RWPE1 (cell line): Measurements from ENCODE around the gene FDXR.

Experiments used
- CTCF ChIA-PET: fragments of 350-600 bp; sonication (Branson Sonifier 250); formaldehyde crosslinking; extraction: SDS; loops from one replicate; lab custom pipeline; 2021; lab: Yijun Ruan, JAX
- POLR2A ChIA-PET: fragments of 400-600 bp; formaldehyde crosslinking; extraction: SDS; loops from one replicate; lab custom pipeline; 2020; ENCODE audit warnings: antibody characterized with exemption; ENCODE audit not compliant: low non-redundant PET; lab: Yijun Ruan, JAX
- DNase-seq: peaks from one replicate; pipeline ENCODE4 v3.0.0; 2012; ENCODE audit warnings: low spot score
- H3K27ac ChIP-seq: fragments of 450-650 bp; 2 replicates; pipeline ENCODE4 v1.5.1; 2017
- TF ChIP-seq, protein P1 (sequence below): fragments of 450-650 bp; conservative IDR thresholded peaks from 2 replicates; pipeline ENCODE4 v1.5.1; 2017; ENCODE audit warnings: low read depth, mild to moderate bottlenecking

Gene FDXR

GRCh38 chr17:74842146-74842598 is 30.6 kb downstream of the FDXR start:
- ChIA-PET POLR2A (no interaction called here), CTCF (interaction anchor here (0.7 to 2.7 kb wide), 7 partner anchors 8 to 115 kb away, joined by 3 to 10 read pairs (median 3); no protein-coding TSS in a partner anchor)
- TF ChIP-seq, protein P1, sequence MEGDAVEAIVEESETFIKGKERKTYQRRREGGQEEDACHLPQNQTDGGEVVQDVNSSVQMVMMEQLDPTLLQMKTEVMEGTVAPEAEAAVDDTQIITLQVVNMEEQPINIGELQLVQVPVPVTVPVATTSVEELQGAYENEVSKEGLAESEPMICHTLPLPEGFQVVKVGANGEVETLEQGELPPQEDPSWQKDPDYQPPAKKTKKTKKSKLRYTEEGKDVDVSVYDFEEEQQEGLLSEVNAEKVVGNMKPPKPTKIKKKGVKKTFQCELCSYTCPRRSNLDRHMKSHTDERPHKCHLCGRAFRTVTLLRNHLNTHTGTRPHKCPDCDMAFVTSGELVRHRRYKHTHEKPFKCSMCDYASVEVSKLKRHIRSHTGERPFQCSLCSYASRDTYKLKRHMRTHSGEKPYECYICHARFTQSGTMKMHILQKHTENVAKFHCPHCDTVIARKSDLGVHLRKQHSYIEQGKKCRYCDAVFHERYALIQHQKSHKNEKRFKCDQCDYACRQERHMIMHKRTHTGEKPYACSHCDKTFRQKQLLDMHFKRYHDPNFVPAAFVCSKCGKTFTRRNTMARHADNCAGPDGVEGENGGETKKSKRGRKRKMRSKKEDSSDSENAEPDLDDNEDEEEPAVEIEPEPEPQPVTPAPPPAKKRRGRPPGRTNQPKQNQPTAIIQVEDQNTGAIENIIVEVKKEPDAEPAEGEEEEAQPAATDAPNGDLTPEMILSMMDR: no peak
- H3K27ac ChIP-seq: peak overlapping the region; percentile 60
- DNase-seq: no peak

DNA sequence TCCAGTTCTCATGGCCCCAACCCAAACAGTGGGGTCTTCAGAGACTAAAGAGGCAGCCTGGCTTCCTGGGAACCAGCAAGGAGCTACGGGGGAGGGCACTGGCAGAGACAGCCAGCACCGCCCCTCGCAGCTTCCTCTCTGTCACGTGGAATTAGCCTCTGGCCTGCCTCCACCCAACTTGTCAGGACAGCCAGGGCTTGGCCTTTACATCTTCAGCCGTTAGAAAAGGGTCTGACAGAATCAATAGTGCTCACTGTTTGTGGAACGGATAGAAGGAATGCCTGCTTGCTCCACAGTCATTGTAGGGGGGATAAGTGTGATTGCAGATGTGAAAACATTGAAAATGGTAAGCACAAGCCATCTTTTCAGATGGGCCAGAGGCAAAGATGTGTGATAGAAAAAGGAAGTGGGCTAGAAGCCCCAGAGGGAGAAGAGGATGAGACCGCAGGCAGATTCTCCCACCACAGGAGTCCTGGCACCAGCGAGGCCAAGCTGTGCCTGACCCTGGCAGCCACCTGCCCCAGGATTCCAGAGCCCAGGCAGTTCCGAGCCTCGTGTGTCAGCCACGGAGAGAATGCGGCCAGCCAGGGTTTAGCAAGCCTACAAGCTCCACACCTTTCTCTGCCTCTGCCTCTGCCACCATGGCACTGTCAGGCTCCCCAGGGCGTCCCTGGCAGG is 31.7 kb downstream of the FDXR start:
- ChIA-PET CTCF (interaction anchor here (0.5 to 0.9 kb wide), 4 partner anchors 20 to 116 kb away, joined by 3 to 4 read pairs (median 4); no protein-coding TSS in a partner anchor), POLR2A (interaction anchor here (0.6 kb wide), 1 partner anchor 54 kb away, joined by 4 read pairs; no protein-coding TSS in a partner anchor)
- TF ChIP-seq, protein P1: no peak
- H3K27ac ChIP-seq: peak overlapping the region; percentile 60
- DNase-seq: peak; percentile 27

GRCh38 chr17:74839990-74840852 is 32.6 kb downstream of the FDXR start:
- H3K27ac ChIP-seq: peak overlapping the region; percentile 60
- POLR2A ChIA-PET: no interaction called here
- CTCF ChIA-PET: interaction anchor here (0.5 to 0.9 kb wide), 5 partner anchors 21 to 1889 kb away, joined by 3 to 4 read pairs (median 3); no protein-coding TSS in a partner anchor
- no peak for DNase-seq
- TF ChIP-seq, protein P1: no peak

- POLR2A ChIA-PET: no interaction called here
- TF ChIP-seq, protein P1: no peak
- CTCF ChIA-PET: interaction anchor here (0.7 kb wide), 1 partner anchor 18 kb away, joined by 4 read pairs; no protein-coding TSS in a partner anchor
- DNase-seq: no peak
- no peak overlapping the region for H3K27ac ChIP-seq
These were observed 34.5 kb downstream of the FDXR start for GRCh38 chr17:74838274-74838673.

GRCh38 chr17:74836691-74837467 is 35.9 kb downstream of the FDXR start:
- CTCF ChIA-PET: interaction anchor here (0.9 kb wide), 1 partner anchor 45 kb away, joined by 3 read pairs; no protein-coding TSS in a partner anchor
- DNase-seq: no peak
- H3K27ac ChIP-seq: no peak overlapping the region
- POLR2A ChIA-PET: no interaction called here
- TF ChIP-seq, protein P1: no peak
